LNCAP (cell line): ENCODE data around the gene CD27.

Experiments
- TF ChIP-seq, protein P1 (sequence below): fragments of 450-650 bp; IDR thresholded peaks from 2 replicates; pipeline ENCODE4 v1.5.1; 2017; ENCODE audit warnings: mild to moderate bottlenecking

CD27 gene

DNA sequence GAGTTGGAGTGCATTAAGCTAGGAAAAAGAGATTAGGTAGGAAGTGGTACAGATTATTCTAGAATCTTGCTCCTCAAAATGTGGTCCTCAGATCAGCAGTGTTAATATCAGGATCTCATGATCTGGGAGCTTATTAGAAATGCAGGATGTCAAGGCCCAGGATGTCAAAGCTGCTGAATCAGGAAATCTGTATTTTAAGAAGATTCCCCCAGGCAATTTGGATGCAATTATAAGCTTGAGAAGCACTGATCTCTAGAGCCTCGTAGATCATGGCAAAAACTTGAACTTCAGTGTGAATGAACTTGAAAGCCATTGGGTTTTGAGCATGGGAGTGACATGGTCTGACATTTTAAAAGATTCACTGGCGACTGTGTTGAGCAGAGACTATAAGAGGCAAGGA lies 55.7 kb downstream of the CD27 start:
- TF ChIP-seq, protein P1, sequence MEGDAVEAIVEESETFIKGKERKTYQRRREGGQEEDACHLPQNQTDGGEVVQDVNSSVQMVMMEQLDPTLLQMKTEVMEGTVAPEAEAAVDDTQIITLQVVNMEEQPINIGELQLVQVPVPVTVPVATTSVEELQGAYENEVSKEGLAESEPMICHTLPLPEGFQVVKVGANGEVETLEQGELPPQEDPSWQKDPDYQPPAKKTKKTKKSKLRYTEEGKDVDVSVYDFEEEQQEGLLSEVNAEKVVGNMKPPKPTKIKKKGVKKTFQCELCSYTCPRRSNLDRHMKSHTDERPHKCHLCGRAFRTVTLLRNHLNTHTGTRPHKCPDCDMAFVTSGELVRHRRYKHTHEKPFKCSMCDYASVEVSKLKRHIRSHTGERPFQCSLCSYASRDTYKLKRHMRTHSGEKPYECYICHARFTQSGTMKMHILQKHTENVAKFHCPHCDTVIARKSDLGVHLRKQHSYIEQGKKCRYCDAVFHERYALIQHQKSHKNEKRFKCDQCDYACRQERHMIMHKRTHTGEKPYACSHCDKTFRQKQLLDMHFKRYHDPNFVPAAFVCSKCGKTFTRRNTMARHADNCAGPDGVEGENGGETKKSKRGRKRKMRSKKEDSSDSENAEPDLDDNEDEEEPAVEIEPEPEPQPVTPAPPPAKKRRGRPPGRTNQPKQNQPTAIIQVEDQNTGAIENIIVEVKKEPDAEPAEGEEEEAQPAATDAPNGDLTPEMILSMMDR: no peak
